ENCODE results near the gene EML6.

The EML6 gene

GRCh38 chr2:54997826-54998225 is 274.4 kb downstream of the EML6 start:
- no peak for DNase-seq (ENCODE audit: low read depth, low spot score)

GRCh38 chr2:54999182-54999581 is 275.7 kb downstream of the EML6 start:
- DNase-seq (ENCODE audit: low read depth, low spot score) = no peak

- DNase-seq (ENCODE audit: low read depth, low spot score) = no peak
Measured at GRCh38 chr2:55000341-55000740, 276.9 kb downstream of the EML6 start.

DNA sequence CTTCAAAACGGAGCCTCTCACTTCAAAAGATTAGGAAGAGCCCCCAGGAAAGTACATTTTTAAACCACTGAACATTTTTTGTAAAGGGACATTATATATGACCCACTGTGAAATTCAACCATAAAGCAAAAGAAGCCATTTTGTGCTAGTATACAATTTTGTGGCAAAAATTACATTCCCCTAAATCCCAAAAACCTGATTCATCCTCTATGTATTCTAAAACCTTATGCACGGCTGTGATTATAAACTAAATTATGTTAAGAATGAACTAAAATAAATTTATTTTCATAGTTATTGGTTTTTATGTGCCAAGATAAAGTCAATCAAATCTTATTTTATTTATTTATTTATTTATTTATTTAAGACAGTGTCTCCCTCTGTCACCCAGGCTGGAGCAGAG is 278.3 kb downstream of the EML6 start:
- DNase-seq (ENCODE audit: low read depth, low spot score) = no peak

- DNase-seq (ENCODE audit: low read depth, low spot score) = no peak
Measured at GRCh38 chr2:55003706-55004639, 280.5 kb downstream of the EML6 start.

GRCh38 chr2:55006306-55006705 is 282.8 kb downstream of the EML6 start:
- no peak for DNase-seq (ENCODE audit: low read depth, low spot score)

DNA sequence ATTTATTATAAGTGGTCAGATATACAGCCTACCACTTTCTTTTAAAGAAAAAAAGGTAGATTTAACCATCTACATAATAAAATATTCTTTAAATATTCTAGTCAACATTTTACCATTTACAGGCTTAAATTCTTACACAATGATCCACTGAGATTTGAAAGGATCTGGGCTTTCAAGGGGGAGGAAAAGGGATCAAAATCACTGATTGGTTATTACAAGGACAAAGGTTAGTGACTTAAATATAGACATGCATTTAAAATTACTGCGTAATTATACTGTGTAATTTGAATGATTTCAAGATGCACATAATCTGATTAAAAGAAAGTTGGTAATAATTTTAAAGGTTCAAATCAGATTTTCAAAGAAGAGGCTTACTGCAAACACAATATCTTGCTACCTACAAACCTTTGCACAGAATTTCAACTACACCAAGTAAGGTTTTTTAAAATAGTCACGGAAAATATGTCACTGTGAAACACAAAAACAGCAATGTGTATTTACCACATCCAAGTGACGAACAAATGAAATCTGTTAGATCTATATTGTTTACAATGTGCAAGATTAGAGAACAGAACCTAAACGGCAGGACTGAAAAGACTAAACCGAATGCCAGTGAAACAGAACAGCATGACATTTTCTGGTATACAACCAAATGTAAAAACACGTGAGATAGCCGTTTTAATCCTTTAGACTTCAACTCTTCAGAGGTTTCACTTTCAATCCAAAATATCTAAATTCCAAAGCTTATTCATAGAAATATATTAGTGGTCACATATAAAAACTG is 286.0 kb downstream of the EML6 start:
- no peak for DNase-seq (ENCODE audit: low read depth, low spot score)

DNA sequence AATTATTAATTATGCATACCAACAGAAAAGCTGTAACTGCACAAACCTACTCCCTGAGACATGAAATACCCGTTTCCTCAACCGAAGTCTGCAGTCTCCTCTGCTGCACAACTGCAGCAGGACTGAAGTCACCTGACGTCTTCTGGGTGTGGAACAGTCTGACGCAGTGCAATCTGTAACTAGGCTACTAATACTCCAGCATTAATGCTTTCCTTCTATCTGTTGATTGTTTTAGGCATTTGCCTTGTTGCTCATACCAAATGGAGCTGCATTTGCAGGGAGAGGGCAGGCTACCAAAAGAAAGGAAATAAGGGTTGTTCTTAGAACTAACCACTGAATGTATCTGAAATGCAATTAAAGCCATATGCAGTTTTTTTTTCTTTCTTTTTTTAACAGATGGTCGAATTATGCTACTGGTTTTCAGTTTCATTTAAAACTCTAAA is 286.7 kb downstream of the EML6 start:
- DNase-seq (ENCODE audit: low read depth, low spot score) = no peak

- DNase-seq (ENCODE audit: low read depth, low spot score) = no peak
Measured at GRCh38 chr2:55010915-55011314, 287.5 kb downstream of the EML6 start.

GRCh38 chr2:55011831-55012671 is 288.6 kb downstream of the EML6 start:
- DNase-seq (ENCODE audit: low read depth, low spot score) = no peak

GRCh38 chr2:55012672-55013484 is 289.4 kb downstream of the EML6 start:
- no peak for DNase-seq (ENCODE audit: low read depth, low spot score)

DNA sequence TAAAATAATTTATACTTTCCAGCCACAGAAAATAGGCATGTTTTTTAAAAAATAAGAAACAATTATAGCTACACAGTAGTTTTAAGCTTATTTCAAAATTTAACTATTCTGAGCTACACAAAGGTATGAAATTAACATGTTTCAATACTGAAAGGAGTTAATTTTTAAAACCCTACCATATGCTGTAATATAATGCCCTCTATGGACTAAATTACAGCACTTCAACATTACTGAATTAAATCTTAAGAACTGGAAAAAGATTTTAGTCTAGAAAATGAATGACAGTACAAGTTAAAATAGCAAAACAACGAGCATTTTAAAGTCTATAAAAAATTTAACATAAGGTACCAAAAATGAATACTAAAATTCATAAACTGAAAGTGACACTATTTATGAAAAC is 290.5 kb downstream of the EML6 start:
- DNase-seq (ENCODE audit: low read depth, low spot score) = no peak

DNA sequence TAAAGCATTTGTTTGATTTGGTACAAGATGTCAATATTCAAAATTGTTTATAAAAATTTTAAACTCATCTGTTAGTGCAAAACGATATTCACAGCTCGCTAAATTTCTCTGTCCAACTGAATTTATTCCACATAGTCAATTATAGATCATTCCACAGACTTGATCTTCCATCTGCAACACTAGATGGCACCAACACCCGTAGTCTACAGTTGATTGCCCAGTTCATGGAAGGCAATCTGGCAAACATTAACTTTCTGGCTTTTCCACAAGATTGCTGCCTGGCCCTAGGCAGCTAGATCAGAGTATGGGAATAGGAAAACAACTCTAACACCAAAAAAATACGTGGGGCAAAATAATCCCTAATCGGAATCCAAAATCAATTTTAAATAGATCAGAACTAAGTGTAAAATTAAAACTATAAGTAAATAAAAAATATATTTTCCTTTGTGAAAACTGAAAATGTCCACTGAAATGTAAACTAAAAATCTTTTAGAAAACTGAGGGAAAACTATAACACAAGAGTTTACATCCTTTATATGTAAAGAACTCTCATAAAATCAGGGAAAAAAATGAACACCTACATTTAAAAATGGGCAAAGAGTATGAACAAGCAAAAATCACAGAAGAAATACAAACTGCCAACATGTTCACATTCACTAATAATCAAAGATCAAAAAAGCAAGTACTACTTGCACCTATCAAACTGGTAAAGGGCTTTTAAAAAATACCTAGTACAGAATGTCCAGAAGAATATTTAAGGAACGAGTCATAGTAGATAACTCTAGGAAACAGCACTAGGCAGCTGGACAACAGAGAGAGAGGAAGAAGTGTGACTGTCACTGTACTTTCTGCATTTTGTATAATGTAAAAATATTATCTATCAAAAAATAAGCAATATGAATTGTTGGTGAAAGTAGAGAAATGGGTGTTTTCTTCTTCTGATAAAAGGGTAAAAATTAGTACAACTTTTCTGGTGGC is 291.8 kb downstream of the EML6 start:
- DNase-seq (ENCODE audit: low read depth, low spot score) = peak; percentile 33

DNA sequence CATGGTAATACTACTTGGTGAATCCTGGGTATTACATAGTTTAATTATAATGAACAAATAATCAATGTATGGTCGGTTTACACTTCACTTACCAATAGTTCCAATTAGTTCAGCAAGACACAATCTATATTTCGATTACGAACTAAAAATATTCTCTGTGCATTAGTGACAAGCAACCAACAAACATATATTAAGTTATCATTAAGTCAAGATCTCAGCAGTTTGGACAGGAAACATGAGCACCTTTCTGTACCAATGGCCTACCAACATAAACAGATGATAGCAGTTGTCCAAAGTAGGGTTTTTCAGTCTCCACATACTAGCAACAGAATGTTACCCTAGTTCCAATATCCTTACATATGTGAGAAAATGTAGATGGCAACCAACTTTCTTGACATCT is 294.0 kb downstream of the EML6 start:
- no peak for DNase-seq (ENCODE audit: low read depth, low spot score)

DNA sequence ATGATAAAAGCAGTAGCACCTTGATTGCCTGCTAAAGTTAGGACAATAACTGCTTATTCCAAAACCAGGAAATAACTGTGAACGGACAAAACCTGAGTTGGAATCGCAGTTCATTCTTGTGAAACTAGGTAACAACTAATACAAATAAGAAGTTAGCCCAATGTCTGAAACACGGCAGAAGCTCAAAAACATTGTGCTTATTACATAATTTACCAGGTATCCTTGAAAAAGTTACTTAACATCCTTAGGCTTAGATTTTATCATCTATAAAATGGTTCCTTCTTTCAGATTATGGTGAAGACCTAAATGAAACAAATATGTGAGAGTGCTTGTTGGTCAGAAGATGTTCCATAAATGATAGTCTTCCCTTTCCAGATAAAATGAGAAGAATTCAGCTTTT is 294.4 kb downstream of the EML6 start:
- DNase-seq (ENCODE audit: low read depth, low spot score) = no peak

GRCh38 chr2:55018619-55019018 is 295.2 kb downstream of the EML6 start:
- no peak for DNase-seq (ENCODE audit: low read depth, low spot score)

DNA sequence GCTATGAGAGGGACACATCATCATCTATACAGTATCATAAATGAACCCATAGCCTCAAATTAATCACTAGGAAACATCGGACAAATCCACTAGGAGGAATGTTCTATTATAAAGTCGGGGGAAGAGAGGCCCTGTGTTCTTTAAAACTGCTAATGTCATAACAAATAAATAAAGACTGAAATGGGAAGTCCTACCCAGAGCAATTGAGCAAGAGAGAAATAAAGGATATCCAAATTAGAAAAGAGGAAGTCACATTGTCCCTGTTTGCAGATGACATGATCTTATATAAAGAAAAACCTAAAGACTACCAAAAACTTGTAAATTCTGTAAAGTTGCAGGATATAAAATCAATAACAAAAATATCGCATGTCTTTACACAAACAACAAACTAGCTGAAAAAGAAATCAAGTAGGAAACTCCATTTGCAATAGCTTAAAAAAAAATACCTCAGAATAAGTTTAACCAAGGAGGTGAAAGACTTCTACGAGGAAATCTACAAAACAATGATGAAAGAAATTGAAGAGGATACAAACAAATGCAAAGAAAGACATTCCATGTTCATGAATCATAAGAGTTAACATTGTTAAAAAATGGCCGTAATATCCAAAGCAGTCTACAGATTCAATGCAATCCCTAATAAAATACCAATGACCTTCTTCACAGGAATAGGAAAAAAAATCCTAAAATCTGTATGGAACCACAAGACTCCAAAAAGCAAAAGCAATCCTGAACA is 296.2 kb downstream of the EML6 start:
- DNase-seq (ENCODE audit: low read depth, low spot score) = no peak

Data from smooth muscle cell of the brain vasculature (primary cell).